Heart left ventricle (tissue), 16 donors: ENCODE data around the gene WDR75. TPM values are rescaled to one million over a fixed set of nuclear protein-coding genes. Genes with fewer than 3 reads are reported as not detected.
"Not testable (repeated sequence)": the region's sequence is repeated elsewhere in the genome, so short reads cannot be mapped to it uniquely, and the experiment has no call there.

Experiments used
- ATAC-seq, 4 donors: fragments of 200-7000 bp; cut with Tn5 transposase; one replicate each; pipeline ENCODE4 v1.9.1; 2020 to 2022; ENCODE audit warnings: moderate library complexity in 4 of 4, mild to moderate bottlenecking in 3 of 4, moderate number of reproducible peaks in 1 of 4
- DNase-seq, 5 donors: peaks; one replicate each; pipeline ENCODE4 v3.0.0-alpha.2; 2020
- H3K27ac ChIP-seq, 12 donors: fragments of 200-600 bp; sonication (generic) in 4 of 12; one replicate each; pipeline versions ENCODE4 v1.5.0 to v1.8.0; 2016 to 2022; ENCODE audit warnings: mild to moderate bottlenecking in 2 of 12
- H3K27me3 ChIP-seq, 9 donors: fragments of 200-600 bp; sonication (generic) in 2 of 9; one replicate each; pipeline versions ENCODE4 v1.5.1 to v1.8.0; 2016 to 2022; ENCODE audit warnings: mild to moderate bottlenecking in 3 of 9
- H3K36me3 ChIP-seq, 9 donors: fragments of 200-600 bp; sonication (generic) in 2 of 9; one replicate each; pipeline versions ENCODE4 v1.5.0 to v1.8.0; 2018 to 2022; ENCODE audit warnings: mild to moderate bottlenecking in 2 of 9
- H3K4me1 ChIP-seq, 12 donors: fragments of 200-600 bp; sonication (generic) in 4 of 12; one replicate each; pipeline versions ENCODE4 v1.5.0 to v1.8.0; 2016 to 2022; ENCODE audit warnings: mild to moderate bottlenecking in 3 of 12
- H3K4me3 ChIP-seq, 12 donors: fragments of 200-600 bp; sonication (generic) in 4 of 12; one replicate each; pipeline versions ENCODE4 v1.5.0 to v1.8.0; 2017 to 2022; ENCODE audit warnings: mild to moderate bottlenecking in 9 of 12, moderate library complexity in 4 of 12
- H3K9me3 ChIP-seq, 12 donors: fragments of 200-600 bp; sonication (generic) in 4 of 12; one replicate each; pipeline versions ENCODE4 v1.5.0 to v1.8.0; 2016 to 2022; ENCODE audit warnings: mild to moderate bottlenecking in 1 of 12
- POLR2A ChIP-seq, 2 donors: fragments of 450-650 bp; IDR thresholded peaks; one replicate each; pipeline ENCODE4 v1.6.1; 2017; ENCODE audit warnings: antibody characterized with exemption in 2 of 2, mild to moderate bottlenecking in 2 of 2, moderate library complexity in 2 of 2
- WGBS, 4 donors: extraction: QIAGEN DNeasy Blood & Tissue Kit in 2 of 4; methylation state at CpG; one replicate each; pipeline versions ENCODE4 v1.1.5 to v1.1.7; 2013 to 2018; 5-methylcytosine and 5-hydroxymethylcytosine counted together
- intact Hi-C, 10 donors: fragments of 100-400 bp; cut with DNase I; formaldehyde crosslinking; loops; one replicate each; pipeline versions ENCODE4 v1.11.1 to v1.14.2; 2022
- polyA plus RNA-seq, 2 donors: library from polyadenylated mRNA; stranded (reverse); fragments of 200-250 nt; gene quantifications; one replicate each; pipeline ENCODE4 v1.2.3, GENCODE V29; 2013
- total RNA-seq, 9 donors: library from RNA; depleted of rRNA in 2 of 9; stranded (reverse); fragments of >200 nt in 2 of 9; fragmentation: NEBNext Ultra II Directional in 3 of 9; extraction: Animal tissue kit (Norgen Biotek cat#: 25700) in 3 of 9; gene quantifications; one replicate each; pipeline versions ENCODE4 v1.1.0 to v1.2.4, GENCODE V29; 2016 to 2023
- TF ChIP-seq, protein P1 (sequence below), 12 donors: fragments of 200-600 bp; sonication (generic) in 4 of 12; IDR thresholded peaks; one replicate each; pipeline versions ENCODE4 v1.5.0 to v1.8.0; 2018 to 2022; ENCODE audit warnings: antibody characterized with exemption in 12 of 12, mild to moderate bottlenecking in 5 of 12
- donor health status: ischemic (EF 13 %, LVEDD 7.1; RV severe dilation, severe dysfunction).
- donor health status: healthy with polysubstance abuse.
- donor health status: DM: no; HTN: yes; CAD: no.
- donor health status: DM: no; HTN: no; CAD: no.
- donor health status: ischemic (EF 25% LVEDD 6.9; RV normal size, moderate dysfunction).
- donor health status: ischemic (EF 25% LVEDD 5.7; RV mildly dilated, moderate dysfunction).
- donor health status: healthy.
- donor health status: DM: yes; HTN: yes; CAD: no.
- donor health status: ischemic (EF 35%, LVEDD 5.7; RV mildly dilated, moderate dysfunction).
- donor health status: nonischemic (EF 11% LVEDD 7.7; RV severe dilation, severe dysfunction).
- donor health status: DM: yes; HTN: yes; CAD: no.
- donor health status: PGD.
- donor health status: ischemic (EF 29% LVEDD 5.4; RV normal size, mild dysfunction).
- donor health status: nonischemic (EF 23%, LVEDD 6.1; RV moderate dilation, normal function).

The WDR75 gene
- total and polyA plus RNA-seq, 11 donors, result 10.6 to 22.0 (median 14.9) TPM

DNA sequence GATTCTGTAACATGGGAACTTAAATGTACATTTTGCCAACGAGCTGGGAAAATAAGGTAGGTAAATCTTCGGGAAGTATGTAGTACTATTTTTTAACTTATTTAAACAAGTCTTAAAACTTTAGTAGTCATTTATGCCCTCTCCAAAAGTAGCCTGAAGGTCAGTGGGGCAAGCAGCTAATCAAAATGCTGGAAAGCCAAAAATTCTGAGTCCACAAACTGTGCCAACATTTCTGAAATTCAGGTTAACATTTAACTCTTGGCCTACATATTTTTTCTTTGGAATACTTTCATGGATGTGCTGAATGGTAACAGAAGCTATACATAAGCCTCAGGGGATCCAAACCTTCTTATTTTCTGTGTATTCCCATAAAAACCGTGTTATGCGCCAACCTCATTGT is 26.3 kb downstream of the WDR75 start:
- no peak for TF ChIP-seq POLR2A (IDR thresholded peaks at IDR 0.05)
- TF ChIP-seq, protein P1, sequence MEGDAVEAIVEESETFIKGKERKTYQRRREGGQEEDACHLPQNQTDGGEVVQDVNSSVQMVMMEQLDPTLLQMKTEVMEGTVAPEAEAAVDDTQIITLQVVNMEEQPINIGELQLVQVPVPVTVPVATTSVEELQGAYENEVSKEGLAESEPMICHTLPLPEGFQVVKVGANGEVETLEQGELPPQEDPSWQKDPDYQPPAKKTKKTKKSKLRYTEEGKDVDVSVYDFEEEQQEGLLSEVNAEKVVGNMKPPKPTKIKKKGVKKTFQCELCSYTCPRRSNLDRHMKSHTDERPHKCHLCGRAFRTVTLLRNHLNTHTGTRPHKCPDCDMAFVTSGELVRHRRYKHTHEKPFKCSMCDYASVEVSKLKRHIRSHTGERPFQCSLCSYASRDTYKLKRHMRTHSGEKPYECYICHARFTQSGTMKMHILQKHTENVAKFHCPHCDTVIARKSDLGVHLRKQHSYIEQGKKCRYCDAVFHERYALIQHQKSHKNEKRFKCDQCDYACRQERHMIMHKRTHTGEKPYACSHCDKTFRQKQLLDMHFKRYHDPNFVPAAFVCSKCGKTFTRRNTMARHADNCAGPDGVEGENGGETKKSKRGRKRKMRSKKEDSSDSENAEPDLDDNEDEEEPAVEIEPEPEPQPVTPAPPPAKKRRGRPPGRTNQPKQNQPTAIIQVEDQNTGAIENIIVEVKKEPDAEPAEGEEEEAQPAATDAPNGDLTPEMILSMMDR (IDR thresholded peaks at IDR 0.05), result no peak
- ATAC-seq, result no peak

DNA sequence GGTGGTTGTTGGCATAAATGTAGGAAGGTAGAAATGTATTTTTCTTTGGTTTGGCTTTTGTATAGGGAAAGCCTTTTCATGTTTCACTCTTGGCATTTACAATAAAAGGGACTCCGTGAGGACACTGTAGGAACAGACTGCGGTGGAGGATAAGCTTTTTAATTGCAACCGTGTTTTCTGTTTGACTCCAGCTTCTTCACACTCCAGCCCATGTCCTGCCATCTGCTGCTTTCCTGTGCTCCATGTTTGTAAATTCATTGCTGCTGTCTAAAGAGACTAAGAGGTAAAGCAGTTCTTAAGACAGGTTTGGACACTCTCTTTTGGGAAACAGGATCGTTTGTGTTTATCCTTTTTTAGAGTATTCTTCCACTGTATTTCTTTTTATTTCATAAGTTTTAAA is 33.3 kb downstream of the WDR75 start:
- intact Hi-C loops, result loop anchor here in 2 of 10 donors (5.0 to 10.0 kb wide), 2 partner anchors 100 to 103 kb away; no protein-coding TSS in a partner anchor
- 88 to 92% (median 90%) methylated on average over 4 of the region's 4 CpGs for WGBS, 4 donors
- TF ChIP-seq, protein P1 (IDR thresholded peaks at IDR 0.05), result no peak
- no peak for TF ChIP-seq POLR2A (IDR thresholded peaks at IDR 0.05)
- no peak overlapping the region for H3K27ac ChIP-seq
- H3K9me3 ChIP-seq, result no peaks in the 10 kb centered on the region
- ATAC-seq (no peak), DNase-seq (no peak)
- H3K4me1 ChIP-seq, result no peaks in the 10 kb centered on the region
- H3K36me3 ChIP-seq, result peaks cover 0 to 76% (median 67%) of the 10 kb centered on the region in 9 donors
- H3K4me3 ChIP-seq, result no peak overlapping the region
- H3K27me3 ChIP-seq, result no peaks in the 10 kb centered on the region

More for the DNA sequence above, 26.3 kb downstream of the WDR75 start:
- Histone ChIP-seq H3K4me3 (no peak overlapping the region), H3K27me3 (no peaks in the 10 kb centered on the region), H3K9me3 (no peaks in the 10 kb centered on the region), H3K27ac (no peak overlapping the region), H3K36me3 (peaks cover 0 to 100% (median 94%) of the 10 kb centered on the region in 9 donors), H3K4me1 (peaks cover 0 to 16% (median 0%) of the 10 kb centered on the region in 12 donors)
- 87 to 95% (median 88%) methylated on average over 4 of the region's 4 CpGs for WGBS, 4 donors
- no peak for DNase-seq
- intact Hi-C loops, result loop anchor here (2.0 to 10.0 kb wide), 8 partner anchors 90 to 165 kb away; partner anchors contain the start of gene SLC40A1 (in 2 of the 10)

DNA sequence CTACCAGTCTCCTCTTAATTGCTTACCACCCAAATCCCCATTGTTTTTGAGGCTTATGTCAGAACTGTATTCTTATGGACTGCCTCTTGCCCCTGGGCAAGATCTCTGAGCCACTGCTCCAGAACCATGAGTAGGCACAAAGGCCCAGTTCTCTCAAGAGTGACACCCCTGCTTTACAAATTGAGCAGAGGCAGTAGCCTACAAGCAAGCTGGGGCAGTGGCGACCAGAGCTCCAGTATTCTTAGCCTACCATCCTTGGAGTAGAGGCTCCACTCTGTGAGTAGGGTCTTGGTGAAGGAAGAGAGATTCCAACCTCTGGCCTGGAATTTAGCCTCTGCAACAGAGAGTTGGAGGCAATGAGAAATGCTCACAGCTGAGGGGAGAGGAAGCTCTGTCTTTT is 36.5 kb downstream of the WDR75 start:
- TF ChIP-seq, protein P1 (IDR thresholded peaks at IDR 0.05), result no peak
- TF ChIP-seq POLR2A (IDR thresholded peaks at IDR 0.05), result no peak
- Histone ChIP-seq H3K36me3 (peaks cover 0 to 44% (median 35%) of the 10 kb centered on the region in 9 donors), H3K4me1 (no peaks in the 10 kb centered on the region), H3K9me3 (no peaks in the 10 kb centered on the region), H3K27me3 (no peaks in the 10 kb centered on the region), H3K27ac (no peak overlapping the region), H3K4me3 (no peak overlapping the region)
- intact Hi-C loops, result loop anchor here in 1 of 10 donors (10.0 kb wide), 1 partner anchor 97 kb away; no protein-coding TSS in a partner anchor
- no peak for ATAC-seq
- 96 to 100% (median 99%) methylated on average over 1 of the region's 1 CpG for WGBS, 4 donors
- DNase-seq, result no peak

DNA sequence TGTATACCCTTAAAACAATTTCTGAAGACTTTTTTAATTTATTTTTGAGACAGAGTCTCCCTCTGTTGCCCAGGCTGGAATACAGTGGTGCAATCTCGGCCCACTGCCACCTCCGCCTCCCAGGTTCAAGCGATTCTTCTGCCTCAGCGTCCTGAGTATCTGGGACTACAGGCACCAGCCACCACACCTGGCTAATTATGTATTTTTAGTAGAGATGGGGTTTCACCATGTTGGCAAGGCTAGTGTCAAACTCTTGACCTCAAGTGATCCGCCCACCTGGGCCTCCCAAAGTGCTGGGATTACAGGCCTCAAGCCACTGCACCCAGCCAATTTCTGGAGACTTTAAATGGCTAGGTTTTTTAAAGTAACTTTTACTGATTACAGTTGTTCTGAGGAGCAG is 37.0 kb downstream of the WDR75 start:
- H3K27me3 ChIP-seq, H3K27ac ChIP-seq, H3K4me1 ChIP-seq, H3K9me3 ChIP-seq, ATAC-seq, H3K4me3 ChIP-seq, DNase-seq: not testable (repeated sequence)
- H3K36me3 ChIP-seq, result peaks cover 0 to 38% (median 30%) of the 10 kb centered on the region in 9 donors
- WGBS, 4 donors, result 94 to 100% (median 97%) methylated on average over 5 of the region's 5 CpGs
- intact Hi-C loops, result loop anchor here in 1 of 10 donors (10.0 kb wide), 1 partner anchor 97 kb away; no protein-coding TSS in a partner anchor

DNA sequence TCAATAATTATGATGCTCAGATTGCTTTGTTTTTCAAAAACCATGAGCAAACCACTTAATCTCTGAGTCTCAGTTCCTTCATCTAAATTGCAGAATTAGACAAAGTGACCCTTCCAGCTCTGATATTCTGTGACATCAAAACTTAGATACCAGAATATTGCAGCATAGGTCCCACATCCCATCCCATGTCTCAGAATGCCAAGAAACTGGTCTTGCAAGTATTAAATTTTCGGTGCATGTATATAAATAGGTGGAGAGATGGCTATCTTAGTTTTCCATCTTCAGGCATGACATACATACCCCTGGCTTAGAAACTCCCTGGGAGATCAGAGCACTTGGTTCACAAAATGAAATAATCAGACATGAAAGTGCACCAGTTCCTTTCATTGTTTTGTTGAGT is 39.8 kb downstream of the WDR75 start:
- 87 to 100% (median 94%) methylated on average over 1 of the region's 1 CpG for WGBS, 4 donors
- Histone ChIP-seq H3K27ac (no peak overlapping the region), H3K27me3 (no peaks in the 10 kb centered on the region), H3K36me3 (peaks cover 0 to 10% (median 2%) of the 10 kb centered on the region in 9 donors), H3K4me1 (peaks cover 0 to 16% (median 0%) of the 10 kb centered on the region in 12 donors), H3K4me3 (no peak overlapping the region), H3K9me3 (no peaks in the 10 kb centered on the region)
- ATAC-seq (no peak), DNase-seq (no peak)
- TF ChIP-seq, protein P1 (IDR thresholded peaks at IDR 0.05), result no peak
- TF ChIP-seq POLR2A (IDR thresholded peaks at IDR 0.05), result no peak
- intact Hi-C loops, result loop anchor here in 1 of 10 donors (5.0 kb wide), 1 partner anchor 71 kb away; no protein-coding TSS in a partner anchor
